T-helper 1 cell (primary cell): ENCODE measurements around the gene CAB39.
A peak's percentile ranks its signal among the peaks of the same experiment; 100 is the strongest.

Source experiments
- DNase-seq, 5 donors: peaks; one replicate each; pipeline ENCODE4 v3.0.0-alpha.2; 2012 to 2020

The CAB39 gene

DNA sequence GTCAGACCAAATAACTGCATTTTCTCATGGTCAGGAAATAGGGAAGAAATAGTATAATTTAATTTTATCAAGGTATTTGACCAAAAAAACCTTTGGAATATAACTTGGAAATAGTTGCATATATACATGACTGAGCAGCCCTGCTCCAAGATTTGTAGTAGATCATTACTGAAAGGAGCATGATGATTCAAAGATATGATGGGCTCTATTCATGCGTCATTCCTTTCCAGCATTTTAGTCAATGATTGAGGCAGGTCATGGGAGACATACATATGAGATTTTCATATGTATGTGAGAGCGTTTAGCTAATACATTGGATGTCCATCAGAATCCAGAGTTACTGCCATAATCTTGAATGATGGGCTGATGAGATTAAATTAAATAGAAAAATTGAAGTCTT is 74.5 kb downstream of the CAB39 start:
- no peak for DNase-seq

DNA sequence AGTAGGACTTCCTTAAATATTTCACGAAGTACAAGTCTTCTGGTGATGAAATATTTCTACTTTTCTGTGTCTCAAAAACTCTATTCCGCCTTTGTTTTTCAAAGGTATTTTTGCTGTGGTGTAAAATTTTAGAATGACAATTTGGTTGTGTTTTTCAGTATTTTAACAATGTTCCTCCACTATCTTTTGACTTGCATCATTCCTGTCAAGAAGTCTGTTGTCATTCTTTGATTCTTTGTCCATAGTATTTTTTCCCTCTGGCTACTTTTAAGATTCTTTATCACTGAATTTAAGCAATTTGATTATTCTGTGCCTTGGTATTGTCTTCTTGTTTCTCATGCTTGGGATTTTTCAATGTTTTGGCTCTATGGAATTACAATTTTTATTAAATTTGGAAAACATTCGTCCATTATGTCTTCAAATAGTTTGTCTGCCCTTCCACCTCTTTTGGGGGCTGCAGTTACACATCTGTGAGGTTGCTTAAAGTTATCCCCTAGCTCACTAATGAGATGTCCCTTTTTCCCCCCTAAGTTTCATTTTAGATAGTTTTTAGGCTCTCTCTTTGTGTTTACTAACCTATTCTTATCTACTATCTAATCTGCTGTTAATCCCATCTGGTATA is 76.0 kb downstream of the CAB39 start:
- no peak for DNase-seq

DNA sequence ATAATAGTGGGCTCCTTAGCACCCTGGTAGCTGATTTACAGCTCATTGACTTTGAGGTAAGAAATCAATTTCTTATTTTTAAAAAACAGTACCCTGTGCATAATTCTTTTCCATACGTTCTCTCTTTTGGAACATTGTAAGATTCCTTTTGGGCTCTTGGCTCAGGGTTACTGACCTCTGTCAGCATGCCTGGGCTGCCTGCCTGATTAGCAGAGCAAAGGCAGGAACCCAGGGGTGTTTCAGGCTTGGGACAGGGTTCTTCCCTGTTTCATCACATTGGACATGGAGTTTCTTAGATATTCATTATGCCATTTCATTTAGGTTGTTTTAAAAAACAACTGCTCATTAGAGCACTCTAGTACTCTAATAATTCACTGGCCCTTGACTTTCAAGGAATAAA is 78.3 kb downstream of the CAB39 start:
- no peak for DNase-seq

DNA sequence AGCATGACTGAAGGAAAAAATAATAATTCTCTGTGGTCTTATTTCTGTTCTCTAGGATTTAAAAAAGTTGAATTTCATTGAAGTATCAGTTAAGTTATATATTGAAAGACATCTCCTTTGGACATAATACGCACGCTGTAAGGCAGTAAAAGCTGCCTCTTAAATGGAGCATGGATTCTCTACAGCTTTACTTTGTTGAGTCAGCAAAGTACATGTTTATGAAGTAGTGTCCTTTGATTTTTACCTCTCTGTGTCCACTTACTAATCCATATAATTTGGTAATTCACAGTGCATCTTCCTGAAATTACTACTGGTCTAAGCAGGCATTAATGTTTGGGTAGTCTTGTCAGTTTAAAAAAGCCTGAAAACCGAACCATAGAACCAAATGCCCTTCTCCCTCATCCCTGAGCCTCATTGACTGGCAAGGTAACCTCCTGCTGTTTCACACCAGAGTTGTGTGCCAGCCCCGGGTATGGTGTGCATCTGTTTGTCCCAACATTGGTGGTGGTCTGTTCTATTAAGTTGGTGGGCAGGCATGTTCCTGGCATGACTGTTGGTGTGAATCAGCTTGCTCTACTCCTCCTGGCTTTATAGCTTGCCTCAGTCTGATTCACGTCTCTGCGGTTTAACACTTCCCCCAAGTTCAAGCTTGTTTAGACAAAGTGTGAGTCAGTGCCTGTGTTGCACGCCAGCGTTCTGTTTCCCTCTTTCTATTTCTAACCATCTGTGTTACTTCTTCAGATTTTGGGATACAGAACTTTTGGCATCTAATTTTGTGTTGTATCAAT is 81.1 kb downstream of the CAB39 start:
- peak; percentile 12 to 91 (median 55) for DNase-seq

DNA sequence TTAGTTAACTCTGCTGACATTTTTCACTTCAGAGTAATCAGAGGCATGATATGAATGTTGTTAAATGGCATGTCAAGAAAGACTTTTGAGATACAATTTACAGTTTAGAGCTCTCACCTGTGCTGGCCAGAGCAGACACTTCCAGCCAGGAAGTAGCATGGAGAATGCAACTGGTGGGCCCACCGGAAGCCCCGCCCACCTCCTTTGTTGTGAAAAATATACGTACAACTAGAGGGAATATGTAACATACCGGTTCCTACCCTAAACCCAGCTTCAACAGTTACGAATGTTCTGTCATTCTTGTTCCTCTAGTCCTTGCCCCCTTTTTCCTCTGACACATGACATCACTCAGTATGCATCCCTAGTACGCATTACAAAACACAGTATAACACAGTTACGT is 81.9 kb downstream of the CAB39 start:
- DNase-seq: peak in 4 of 5 donors; percentile 13 to 38 (median 22)

DNA sequence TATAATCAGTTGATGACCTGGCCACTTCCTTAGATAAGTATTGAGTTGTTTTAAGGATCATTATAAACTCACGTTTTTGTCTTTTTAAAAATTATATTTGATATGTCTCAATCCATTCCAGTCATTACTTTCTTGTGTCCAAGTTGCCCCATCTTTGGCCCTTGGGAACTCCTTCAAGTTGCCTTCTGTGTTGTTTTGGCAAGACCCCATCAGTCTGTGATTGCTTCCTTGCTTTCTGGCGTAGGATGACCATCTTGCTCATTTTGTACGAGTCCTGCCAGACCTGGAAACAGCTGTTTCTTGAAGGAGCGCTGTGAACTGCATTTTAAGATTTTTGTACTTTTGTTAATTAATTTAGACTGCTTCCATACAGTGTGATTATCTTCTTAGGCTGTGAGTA is 83.2 kb downstream of the CAB39 start:
- DNase-seq: no peak

DNA sequence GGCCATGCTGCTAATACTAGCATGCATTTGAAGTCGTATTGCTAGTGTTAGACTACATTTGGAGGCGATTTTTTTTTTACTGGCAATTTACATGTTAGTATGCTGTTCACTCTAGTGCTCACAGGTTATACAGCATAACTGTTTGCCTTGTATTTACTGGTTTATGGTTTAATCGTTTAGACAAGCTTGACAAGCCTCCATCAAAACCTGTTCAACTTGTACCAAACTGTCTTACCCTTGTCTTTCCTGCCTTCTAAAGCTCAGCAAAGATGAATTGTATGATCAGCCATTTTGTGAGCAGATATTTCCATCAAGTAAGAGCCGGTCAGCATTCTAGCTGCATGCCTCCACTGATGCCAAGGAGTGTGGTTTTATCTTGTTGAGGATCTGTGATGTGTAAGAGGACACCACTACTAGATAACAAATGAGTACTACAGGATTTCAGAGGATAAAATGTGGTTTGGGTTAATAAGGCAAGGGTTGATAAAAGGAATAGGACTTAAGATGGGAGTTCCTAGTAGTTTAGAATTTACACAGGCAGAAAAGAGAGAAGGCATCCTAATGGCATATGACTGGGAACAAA is 83.7 kb downstream of the CAB39 start:
- DNase-seq: peak in 1 of 5 donors; percentile 35

DNA sequence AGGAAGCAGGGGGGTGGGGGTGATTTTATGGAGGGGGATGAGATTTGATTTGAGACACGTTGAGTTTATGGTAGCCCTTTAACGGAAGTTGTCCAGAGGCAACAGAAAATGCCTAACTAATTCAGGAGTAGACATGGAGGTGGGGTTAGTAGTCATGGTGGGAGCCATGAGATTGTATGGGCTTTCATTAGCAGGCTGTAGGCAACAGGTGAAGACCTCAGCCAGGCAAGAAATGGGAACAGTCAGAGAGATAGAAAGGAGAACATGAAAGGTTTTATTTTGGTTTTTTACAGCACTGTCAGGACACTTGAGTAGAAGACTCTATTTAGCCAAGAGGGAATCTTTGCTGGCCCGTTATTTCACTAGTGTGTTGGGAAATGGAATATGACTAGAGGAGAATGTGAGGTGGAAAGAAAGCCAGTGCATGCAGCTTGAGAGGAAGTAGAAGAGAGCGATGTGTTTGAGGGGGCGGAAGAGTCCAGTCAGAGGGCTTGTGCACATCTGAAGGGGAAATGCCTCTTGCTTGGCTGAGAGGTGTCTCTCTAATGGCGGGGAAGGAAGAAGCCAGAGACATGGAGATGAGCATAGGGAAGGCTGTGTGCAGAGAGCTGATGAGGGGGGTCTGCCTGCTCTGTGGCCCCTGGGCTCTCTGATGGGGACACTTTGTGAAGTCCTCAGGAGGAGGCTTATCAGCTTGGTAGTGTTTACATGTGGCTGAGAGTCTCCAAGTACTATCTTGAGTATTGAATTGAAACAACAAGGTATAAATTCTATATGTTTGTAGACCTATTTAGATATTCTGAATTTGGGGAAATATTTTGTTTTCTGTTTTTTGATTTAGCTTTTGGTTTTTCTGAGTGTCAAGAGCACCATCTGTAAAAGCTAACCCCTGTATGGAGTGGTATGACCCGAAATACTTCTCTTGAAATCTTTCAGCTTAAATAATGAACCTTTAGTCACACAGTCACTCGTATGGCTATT is 85.2 kb downstream of the CAB39 start:
- peak in 1 of 5 donors; percentile 39 for DNase-seq

DNA sequence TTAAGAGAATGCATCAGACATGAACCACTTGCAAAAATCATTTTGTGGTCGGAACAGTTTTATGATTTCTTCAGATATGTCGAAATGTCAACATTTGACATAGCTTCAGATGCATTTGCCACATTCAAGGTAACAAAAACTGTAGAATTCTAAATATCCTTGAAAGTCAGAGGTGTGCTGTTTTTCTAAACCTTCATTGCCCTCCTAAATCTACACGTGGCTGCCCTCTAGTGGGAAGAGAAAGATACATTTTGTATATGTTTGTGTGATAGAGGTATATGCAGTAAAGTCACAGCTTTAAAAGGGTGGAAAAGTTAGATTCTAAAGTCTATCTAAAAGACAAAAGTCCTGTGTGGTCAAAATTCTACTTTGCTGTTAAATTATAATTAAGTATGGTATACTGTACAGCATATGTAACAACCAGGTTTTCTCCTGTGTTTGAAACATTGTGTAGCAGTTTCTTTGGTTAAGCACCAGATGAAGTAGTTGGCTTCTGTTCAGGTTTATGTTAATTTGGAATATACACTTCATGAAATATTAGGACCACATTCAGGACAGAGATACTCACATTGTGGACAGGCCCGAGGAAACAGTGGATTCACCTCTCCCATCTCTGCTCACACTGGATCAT is 86.2 kb downstream of the CAB39 start:
- peak in 4 of 5 donors; percentile 23 to 69 (median 34) for DNase-seq

DNA sequence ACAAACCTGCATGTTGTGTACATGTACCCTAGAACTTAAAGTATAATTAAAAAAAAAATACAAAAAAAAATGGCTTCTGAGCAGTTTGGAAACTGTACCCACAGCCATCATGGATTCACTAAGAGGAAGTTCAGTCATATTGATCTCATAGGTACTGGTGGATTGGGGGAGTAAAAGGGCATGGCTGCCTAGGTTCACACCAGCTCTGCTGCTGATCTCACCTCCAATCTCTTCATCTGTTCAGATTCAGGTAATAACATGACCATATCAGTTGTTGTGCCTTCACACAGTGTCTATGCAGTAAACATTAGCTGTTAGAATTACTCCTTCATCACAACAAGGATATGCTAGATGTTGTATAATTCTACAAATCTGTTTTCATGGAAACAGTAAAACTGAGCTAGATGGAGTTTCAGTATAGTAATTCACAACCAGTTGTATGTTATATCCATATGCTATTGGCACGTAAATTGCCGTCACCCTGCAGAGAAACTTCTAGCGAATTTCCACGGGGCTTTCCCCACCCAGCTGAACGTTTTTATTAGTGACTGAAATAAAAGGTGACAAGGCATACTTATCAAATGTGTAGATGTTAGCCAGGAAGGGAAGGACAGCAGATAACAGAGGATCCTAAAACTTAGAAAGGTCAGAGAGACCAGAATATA is 92.8 kb downstream of the CAB39 start:
- peak in 1 of 5 donors; percentile 17 for DNase-seq

DNA sequence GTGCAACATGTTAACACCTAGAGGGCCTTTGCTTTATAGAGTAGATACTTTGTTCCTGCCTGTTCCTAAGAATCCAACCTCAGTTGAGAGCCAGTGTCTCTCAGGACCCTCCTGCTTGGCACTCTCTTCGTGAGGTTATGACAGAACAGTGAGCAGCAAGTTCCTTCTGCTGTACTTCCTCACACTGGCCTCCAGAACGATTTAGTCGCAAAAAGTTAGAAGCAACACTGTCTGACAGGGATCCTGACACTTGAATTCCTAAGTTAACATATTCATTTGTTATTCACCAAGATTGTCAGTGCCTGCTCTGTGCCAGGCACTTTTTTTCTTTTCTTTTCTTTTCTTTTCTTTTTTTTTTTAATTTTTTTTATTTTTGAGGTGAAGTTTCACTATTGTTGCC is 95.1 kb downstream of the CAB39 start:
- DNase-seq: no peak

DNA sequence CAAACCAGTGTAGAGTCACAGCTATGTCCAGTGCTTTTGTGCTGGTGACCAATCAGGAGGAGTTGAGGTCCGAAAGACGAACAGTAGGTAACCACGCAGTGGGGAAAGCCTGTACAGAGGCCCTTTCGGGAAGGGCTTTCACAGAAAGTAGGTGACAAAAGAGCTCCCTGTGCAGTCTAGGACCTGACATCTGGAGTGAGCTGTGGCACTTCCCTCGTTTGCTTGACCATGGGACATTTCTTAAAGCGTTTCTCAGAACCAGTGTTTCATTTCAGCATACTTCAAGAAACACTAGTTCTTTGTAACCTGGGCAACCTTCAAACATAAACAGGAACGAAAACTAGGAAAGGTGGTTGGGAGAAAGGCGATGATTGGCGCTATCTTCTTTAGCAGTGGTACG is 96.4 kb downstream of the CAB39 start:
- no peak for DNase-seq

DNA sequence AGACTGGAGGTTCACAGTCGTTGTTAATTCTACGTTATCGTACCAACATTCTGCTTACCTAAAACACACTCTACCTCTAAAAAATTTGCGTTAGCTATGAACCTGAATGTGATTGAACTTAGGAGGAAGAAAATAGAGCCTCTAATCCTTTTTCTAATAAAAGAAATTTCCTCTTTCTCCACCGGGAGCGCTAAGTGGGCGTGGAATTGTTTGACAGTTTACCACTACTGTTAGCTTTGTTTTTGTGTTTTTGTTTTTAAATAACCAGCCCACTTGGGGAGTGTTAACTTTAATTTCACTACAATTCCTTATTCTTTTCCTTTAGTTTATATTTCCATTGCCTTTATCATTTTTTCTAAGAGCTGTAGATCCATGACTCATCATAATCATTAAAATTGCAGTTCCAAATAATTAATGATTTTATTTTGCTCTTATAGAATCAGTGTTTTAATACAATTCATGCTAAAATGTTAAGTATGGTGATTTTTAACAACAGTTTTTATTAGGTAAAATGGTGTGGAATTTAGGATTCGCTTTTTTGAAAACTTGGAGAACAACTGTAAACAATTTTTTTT is 97.1 kb downstream of the CAB39 start:
- no peak for DNase-seq

DNA sequence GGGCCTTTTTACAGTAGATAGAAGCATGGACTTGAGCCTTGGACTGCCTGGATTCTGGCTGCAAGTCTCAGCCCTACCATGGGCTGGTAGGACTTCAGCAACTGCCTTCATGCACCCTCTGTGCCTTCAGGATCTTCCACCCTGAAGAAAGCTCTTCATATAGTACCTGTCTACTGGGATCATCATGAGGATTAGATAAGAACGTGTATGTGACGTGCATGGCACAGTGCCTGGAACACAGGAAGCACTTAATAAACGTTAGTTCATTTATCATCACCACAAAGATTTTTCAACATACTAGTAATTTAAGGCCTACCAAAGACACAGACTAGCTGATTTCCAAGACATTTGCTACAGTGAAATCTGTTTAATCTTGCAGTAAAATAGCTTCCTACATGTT is 98.9 kb downstream of the CAB39 start:
- no peak for DNase-seq

DNA sequence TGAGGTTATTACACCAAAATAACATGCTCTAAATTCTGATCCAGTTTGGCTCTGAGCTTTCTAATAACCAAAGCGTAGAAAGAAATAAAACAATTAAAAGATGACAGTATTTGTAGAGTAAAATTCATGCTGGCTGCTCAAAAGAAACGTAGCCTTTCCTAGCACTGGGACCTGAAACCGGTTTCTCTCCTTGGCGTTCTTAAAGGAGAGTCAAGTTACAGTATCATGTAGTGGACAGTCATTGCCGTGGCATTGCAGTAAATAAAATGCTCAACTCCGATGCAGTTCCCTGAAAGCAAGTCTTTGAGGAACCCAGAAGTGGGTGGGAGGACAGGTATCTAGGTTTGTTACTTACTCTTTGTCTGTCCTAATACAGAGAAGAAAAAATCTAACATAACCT is 99.4 kb downstream of the CAB39 start:
- no peak for DNase-seq

DNA sequence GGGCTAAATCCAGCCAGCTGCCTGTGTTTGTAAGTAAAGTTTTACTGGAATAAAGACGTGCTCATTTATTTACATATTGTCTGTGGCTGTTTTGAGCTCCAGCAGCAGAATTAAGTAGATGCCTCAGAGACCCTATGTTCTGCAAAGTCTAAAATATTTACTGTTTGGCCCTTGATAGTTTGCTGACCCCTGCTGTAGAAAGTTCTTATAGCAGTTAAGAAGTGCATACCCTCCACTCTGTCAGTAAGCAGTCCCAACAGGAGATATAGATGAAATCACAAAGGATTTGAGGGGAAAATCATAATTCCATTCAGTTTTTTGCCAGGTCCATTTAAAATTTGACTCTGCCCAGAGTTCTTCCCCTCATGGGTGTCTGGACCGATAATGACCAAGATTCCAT is 102.0 kb downstream of the CAB39 start:
- peak in 1 of 5 donors; percentile 22 for DNase-seq

DNA sequence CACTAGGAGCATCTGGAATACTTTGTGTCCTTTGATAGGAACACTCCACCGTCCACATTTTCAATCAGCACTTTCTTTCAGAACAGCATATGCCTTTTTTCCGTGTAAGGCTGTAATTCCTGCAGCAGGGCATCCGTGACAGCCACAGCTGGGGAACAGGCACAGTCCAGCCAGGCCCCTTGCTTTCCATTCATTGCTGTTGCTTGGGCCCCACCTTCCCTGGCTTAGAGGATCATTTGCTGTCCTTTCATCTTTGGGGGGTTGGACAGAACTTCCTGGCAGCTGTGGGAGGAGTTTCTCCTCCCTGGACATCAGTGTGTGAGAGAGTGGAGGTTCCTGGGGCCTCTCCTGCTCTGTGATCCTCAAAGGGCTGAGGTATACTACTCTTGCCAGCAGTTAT is 102.4 kb downstream of the CAB39 start:
- no peak for DNase-seq

DNA sequence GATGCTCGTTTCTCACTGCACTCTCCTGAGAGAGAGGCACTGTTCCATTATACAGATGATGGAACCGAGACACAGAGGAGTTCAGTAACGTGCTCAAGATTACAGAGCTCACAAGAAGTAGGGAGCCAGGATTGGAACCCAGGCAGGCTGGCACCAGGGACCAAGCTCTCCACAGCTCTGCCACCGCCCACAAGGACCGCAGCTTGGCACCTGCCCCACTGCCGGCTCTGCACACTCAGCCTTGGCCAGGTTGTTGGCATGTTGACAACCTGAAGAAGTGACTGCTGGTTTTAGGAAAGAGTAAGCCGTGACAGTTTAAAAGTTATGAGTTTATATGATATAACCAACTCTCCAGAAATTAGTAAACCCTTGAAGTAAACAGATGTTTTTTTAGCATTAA is 104.1 kb downstream of the CAB39 start:
- DNase-seq: no peak

DNA sequence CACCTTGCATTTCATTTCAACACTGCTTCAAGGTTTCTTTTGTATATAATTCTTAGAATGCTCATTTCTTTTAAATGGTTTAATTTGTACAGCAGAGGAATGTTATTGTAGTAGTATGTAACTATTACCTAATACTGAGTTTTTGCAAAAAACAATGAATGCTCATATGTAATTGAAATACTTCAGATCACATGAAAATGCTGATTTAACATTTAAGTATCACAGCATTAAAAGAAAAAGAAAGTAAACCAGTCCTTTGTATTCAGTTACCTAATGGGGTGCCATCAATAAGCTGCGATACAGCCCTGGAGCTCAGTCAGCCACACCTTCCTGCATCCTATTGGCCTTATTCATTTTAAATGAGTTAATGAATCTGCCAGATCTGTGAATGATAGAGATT is 106.8 kb downstream of the CAB39 start:
- DNase-seq: no peak

DNA sequence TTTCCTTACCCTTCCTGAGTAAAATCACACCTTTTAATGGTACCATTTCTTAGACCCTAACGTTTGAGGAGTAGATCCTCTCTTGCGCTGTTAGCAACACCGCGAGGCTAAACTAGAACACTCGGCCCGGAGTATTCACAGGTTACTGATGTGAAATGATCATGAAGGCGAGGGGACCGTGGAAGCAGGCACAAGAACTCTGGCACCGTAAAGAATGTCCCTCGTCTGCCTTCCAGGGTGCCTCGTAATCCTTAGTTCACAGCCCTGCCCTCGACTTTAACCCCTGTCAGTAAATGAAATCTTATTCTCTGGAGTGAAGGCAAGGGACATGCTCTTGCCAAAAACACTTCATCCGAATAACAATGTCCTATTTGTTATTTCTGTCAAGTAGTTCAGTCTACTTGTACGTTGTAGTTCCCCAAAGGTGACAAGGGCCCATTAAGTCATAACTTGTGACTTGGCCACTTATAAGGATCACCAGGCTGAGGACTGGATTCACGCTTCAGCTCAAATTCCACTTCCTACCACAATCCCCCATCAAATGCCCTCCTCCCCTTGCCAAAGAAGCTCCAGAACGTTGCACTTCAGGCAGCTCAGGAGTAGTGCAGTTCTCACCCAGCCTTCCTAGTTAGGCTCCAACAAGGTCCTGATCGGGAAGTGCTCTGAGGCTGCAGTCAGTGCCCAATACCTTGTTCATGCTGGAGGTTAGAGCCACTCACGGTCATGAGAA is 108.8 kb downstream of the CAB39 start:
- no peak for DNase-seq
